Stimulated activated CD4-positive, alpha-beta T cell treated with anti-CD3 and anti-CD28 coated beads, Interleukin-12 subunit alpha, Interleukin-12 subunit beta, amount 100 ng/mL, for 24 hours (primary cell): ENCODE results near the gene EPB41L1.

Source experiments
- DNase-seq, 2 experiments: peaks; one replicate each; pipeline ENCODE4 v3.0.0-alpha.2; 2020; ENCODE audit warnings: low read depth in 2 of 2

The EPB41L1 gene

DNA sequence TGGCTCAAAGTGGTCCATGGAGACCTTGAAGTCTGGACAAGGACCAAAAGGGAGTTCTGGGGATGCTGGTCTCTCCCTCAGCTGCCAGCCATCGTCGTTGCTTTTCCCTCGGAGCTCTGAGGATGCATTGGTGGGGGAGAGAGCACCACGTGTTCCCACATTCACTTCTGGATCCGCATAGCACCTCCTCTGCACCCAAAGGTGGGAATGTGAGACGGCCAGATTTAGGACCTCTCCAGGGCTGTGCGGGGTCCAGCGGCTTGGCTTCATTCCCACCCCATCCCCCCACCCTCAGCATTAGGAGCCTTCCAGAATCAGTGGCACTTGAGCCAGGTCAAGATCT lies 1.1 kb downstream of the EPB41L1 start:
- DNase-seq = no peak

DNA sequence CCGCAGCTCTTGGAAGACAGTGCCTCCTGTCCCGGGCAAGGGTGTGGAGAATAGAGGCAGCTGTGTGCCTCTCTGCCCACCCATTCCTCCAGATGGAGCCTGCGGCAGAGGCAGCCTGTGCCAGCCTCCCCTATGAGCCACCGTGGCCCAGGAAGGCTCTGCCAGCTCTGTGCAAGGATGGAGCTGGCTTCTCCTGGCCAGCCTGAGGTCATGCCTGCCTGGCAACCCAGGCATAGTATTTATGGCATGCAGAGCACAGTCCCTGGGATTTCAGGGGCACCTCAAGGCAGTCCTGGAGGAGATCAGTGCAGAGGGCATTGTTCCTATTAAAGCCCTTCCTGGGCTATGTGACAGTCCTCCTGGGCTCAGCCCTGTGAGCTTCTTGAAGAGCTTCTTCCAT lies 1.5 kb downstream of the EPB41L1 start:
- DNase-seq = no peak

DNA sequence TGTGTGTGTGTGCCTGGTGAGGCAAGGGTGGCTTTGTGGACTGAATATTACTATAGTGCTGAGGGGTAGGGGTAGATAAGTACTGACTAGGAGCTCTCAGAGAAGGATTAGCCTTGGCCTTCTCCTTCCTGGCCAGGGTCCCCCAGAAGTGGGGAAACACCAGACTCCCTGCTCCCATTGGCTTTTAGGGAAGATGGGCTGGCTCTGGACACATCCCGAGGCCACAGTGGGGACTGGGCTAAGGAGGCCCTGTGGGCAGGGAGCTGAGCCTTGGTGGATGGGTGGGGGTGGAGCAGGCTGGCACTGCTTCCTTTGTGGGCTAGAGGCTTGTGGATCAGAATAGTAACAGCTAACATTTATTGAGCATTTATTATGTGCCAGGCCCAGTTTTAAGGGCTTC lies 3.1 kb downstream of the EPB41L1 start:
- no peak for DNase-seq

DNA sequence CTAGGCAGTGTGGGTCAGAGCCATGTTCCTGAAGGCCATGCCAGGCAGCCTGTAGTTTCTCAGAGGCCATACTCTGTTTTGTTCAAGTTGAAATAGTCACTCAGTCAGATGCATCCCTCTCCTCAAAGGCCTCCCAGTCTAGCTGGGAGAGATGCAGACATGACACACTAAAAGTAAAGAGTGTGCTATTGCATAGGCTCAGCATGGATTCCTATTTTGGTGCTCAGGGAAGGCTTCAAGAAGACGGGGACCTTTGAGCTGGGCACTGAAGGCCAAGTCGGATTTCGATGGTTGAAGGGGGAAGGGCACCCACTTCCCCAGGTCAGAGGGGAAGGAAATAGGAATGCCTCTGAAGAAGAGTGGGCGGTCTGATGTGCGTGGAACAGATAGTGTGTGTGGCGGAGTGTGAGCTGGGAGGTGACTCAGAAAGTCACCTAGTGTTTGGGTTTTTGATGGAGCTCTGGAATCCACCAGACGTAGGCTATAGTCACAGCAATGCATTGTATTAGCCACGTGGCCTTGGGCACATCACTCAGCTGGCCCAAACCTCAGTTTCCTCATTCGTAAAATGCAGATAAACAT lies 3.7 kb downstream of the EPB41L1 start:
- DNase-seq = no peak

DNA sequence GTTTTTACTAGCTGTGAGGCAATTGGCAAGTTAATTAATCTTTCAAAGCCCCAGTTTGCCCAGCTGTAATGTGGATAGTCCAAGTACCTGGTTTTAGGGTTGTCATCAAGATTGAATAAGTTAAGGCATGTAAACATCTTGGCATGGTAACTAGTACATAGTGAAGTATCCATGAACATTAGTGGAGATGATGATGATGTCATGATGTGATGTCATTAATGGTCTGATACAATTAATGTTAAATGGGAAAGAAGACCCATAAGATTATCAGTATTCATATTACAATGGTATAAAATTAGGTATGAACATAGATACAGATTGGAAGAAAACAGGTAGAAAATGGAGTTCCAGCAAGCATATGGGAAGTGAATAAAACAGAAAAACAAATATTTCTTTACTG lies 5.3 kb downstream of the EPB41L1 start:
- no peak for DNase-seq

DNA sequence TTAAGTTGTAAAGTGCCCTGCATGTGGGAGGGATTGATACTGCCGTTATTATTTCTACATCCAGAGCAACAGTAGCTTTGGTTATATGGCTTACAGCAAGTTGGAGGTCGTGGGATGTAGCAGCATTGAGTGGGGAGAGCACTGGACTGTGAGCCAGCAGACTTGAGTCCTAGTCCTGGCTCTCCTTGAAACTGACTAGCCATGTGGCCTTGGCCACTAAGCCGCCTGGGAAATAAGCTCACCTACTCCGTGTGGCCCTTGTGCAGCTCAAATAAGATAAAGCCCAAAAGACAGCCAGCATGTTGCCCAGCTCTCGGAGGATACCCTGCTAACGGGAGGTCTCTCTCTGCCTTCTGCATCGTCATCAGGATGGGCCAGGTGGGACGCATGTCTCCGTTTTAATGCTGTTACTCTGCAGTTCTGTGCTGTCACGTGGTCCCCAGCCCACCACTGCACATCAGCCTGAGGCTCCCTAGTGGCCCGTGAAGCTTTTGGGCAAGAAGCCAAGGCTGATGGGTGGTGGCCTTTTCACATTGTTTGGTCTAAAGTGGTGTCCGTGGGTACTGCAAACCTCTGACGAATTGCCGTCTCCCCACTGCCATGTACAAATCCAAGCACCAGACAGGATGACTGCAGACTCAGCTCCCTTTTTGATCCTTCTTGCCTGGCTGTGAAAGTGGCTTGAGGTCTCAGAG lies 7.9 kb downstream of the EPB41L1 start:
- DNase-seq = no peak

DNA sequence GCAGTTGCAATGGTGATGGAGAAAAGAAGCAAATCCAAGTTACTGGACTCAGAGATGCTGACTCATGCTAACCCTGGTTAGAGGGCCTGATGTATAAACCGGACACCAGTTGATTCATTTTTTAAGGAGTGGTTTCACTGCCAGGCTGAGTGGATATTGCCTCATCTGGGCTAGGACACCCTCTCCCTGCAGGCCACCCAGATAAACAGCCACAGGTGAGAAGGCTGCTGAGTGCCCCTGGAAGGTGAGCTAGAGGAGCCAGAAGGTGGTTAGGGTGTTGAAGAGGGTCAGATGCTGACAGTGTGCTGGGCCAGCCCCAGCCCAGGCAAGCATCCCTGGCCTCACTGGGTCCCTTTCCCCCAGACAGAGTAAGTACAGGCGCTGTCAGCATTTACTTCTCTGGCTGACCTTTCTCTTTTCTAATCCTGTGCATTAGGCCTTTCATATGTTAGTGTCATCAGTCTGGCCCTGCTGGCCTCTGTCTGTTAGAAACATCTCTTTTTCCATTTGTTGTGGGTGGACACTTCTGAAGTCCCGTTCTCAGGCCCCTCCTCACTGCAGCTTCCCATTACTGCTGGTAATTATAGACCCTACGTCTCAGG lies 13.5 kb downstream of the EPB41L1 start:
- DNase-seq = no peak

DNA sequence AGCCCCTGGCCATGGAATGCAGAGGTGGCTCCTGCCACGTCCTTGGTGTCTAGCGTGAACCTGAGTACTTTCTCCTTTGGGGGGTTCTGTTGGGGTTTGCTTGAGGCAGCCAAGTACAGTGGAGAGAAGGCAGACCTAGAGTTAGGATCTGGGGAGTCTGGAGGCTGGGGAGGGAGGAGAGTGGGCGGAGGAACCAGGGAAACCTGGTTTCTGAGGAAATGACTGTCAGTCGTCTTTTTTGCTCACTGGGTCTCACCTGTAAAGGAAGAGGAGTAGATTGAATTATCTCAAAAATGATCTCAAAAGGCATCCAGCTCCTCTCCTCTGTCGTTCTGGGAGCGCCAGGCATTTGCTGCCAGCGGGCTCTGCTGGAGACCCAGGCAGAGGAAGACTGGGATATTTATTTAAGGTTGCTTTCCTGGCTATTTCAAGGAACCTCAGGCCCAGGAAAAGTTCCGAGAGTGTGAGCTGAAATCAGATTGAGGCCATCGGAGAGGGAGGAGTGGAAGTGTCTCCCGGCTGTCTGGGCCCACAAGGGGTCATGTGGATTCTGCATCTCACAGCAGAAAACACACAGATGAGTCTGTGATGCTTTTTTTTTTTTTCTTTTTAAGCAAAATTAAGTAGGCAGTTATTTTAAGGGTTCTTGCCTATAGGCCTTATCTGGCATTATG lies 16.1 kb downstream of the EPB41L1 start:
- DNase-seq = no peak

DNA sequence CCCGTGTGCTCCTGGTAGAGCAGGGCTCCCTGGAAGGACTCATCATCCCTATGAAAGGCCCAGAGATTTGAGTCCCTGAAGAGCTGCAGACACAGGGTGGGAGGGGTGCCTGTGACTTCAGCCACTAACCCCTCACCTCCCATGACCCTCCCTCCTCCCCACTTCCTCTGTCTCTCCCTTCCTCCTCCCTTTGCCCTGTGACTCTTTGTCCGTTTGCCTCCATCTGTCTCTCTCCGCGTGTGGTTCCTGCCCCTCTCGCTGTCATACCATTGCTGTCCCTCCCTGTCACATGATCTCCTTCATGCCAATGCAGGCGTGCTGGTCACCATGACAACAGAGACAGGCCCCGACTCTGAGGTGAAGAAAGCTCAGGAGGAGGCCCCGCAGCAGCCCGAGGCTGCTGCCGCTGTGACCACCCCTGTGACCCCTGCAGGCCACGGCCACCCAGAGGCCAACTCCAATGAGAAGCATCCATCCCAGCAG lies 19.0 kb downstream of the EPB41L1 start:
- DNase-seq = no peak

DNA sequence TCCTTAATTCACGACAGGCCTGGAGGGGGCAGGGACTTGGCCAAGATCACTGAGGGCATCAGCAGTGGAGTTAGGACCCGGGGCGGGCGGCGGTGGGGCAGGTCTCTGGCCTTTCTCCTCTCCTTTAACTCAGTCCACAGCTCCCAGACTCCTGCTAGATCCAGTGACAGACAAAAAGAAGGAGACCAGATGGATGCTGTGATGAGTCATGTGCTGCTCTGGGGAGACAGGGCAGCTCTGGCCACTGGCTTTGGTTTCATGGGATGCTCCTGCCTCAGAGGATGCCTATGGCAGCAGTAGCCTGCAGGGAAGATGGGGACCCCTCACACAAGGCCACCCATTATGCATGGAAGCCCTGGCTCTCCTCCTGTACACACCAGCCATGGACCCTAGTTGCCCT lies 20.5 kb downstream of the EPB41L1 start:
- DNase-seq = no peak

DNA sequence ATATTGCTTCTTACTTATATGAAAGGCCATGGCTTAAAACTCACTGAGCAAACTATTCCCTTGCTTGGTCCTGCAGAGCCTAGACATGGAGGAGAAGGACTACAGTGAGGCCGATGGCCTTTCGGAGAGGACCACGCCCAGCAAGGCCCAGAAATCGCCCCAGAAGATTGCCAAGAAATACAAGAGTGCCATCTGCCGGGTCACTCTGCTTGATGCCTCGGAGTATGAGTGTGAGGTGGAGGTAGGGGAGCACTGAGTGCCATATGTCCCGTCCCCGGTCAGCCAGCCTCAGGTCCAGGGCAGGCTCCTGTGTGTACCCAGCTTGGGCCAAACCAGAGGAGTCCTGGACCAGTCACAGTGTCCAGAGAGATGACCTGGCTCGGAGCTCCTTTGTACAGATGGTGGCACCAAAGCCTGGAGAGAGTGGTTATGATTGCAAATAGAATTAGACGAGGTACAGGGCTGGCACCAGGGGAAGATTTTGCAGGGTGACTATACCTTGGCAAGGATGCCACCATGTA lies 21.0 kb downstream of the EPB41L1 start:
- no peak for DNase-seq

DNA sequence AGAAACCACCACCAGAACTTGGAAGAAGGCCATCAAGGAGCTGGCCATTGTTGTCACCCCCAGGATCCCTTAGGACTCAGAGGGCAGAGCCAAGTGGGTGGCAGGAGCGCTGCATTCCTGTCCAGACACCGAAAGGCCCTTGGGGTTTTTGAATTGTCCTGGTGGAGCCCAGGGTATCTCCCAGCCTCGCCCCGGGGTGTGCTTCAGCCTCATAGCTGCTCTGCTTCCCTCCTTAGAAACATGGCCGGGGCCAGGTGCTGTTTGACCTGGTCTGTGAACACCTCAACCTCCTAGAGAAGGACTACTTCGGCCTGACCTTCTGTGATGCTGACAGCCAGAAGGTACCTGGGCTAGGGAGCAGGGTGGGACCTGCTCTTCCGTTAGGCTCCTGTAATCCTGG lies 23.2 kb downstream of the EPB41L1 start:
- DNase-seq = no peak

DNA sequence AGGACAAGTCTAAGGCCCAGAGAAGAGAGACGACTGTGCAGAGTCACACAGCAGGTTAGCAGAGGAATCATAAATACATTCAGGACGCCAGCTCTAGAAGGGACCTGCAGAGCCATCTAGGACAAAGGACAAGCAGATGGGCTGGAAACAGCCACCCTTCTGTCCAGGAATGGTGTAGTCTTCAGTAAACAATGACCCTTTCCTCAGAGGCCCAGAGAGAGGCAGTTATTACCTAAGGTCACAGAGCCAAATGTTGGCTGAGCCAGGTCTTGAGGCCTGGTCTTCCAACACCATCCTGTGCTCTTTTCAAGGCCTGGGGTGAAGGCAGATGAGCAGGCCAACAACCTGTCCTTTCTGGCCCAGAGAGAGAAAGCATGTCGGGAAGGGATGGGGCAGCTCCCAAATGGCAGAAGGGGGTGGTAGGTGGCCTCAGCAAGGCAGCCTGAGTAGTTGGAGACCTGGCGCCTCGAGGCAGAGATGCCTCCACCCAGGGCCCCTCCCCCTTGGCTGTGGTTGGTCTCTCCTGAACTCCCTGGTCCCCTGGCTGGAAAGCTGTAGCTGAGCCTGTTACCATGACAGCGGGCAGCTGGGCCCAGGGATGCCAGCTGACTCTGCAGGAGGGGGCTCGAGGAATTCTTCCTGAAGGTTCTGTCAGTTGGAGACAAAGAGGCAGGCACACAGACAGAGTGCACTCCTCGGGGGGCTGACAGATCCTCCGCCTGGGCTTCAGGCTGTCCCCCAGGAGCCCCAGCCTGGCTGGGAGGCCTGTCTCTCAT lies 24.8 kb downstream of the EPB41L1 start:
- DNase-seq = no peak

DNA sequence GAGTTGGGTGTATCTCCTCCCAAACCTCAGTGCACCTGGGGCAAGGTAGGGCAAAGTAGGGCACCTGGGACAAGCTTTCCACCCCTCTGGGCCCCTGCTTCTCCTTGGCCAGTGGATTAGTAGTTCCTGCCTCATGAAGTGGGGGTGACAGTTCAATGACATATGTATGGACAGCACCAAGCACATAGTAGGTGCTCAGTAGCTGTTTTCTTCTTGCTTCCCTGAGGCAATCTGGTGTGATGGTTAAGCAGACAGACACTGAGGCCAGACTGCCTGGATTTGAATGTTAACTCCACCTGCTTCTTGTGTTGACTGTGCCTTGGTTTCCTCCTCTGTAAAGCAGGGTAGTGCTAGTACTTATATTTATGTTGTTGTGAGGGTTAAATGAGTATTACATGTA lies 25.8 kb downstream of the EPB41L1 start:
- no peak for DNase-seq

DNA sequence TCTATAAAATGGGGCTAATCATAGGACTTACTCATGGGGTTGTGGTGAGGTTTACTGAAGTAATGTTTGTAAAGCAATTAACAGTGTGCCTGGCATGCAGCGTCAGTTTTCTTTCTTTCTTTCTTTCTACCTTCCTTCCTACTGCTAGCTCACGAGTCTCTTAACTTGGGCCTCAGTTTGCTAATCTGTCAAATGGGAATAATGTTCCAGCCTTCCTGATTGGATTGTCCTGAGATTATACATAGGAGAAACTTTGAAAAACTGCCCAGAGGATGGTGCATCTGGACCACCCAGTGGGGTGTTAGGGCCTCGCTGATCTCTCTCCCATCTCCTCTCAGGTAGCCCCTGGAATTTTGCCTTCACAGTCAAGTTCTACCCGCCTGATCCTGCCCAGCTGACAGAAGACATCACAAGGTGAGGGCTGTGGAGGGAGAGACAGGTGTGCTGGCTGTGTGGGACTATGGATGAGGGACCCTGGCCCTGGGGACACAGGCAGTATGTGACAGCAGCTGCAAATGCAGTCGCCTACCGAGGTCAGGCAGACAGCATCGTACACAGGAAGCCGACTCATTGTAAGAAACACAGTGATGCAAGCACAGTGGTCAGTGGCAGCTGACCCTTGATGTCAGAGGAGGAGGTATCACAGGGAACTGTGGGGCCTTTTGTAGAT lies 27.5 kb downstream of the EPB41L1 start:
- DNase-seq = no peak

DNA sequence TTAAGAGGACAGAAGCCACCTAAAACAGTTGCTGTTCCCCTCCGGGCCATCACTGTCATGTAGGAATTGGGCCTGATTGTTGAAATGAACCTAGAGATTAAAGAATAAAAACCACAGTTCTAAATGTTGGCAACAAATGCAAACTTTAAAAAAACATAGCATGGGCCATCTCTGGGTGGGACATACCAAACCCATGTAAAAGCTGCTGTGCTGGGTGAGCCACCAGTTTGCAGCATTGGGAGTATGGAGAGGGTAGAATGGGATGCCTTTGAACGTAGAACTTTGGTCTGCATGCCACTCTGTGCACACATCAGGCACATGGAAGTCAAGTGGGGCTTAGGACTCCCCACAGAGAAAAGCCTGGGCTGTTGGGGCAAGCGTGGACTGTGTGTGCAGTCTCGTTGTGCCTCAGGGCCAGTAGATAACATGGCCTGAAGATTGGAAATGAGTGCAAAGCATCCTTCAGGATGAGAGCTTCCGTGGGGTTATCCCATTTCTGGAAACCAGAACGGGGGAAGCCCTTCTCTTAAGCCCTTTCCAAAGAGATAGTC lies 28.1 kb downstream of the EPB41L1 start:
- no peak for DNase-seq

DNA sequence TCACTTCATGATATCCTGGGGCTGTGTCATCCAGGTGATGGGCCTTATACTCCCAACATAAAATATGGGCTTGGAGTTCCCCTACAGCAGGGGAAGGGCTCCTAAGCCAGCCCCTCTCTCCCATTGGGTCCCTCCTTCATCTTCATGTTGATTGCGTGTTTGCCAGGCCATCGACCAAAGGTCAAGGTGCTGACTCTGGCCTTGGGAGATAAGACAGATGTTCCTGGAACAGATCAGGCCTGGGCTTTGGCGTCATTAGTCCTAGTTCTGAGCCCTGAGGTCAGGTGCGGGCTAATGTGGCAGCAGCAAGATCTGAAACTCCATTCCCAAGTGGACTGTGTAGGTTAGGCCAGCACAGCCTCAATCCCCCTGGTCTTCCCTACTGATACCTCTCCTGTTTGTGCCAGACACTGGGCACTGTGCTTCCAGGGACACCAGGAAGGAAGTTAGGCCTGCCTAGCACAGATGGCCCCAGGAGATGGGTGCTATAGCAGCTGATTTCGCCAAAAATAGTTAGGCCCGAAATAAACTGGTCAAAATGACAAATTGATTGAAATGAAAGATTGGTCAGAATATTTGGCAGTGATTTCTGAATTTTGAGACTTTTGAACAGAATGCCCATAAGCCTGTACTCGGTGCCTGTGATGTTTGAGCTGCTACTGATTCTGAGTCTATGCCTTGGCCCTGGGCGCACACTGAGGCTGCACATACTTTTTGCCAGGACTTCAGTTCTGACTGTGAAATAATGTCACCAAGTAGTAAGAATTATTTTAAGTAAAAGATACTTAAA lies 28.8 kb downstream of the EPB41L1 start:
- no peak for DNase-seq

DNA sequence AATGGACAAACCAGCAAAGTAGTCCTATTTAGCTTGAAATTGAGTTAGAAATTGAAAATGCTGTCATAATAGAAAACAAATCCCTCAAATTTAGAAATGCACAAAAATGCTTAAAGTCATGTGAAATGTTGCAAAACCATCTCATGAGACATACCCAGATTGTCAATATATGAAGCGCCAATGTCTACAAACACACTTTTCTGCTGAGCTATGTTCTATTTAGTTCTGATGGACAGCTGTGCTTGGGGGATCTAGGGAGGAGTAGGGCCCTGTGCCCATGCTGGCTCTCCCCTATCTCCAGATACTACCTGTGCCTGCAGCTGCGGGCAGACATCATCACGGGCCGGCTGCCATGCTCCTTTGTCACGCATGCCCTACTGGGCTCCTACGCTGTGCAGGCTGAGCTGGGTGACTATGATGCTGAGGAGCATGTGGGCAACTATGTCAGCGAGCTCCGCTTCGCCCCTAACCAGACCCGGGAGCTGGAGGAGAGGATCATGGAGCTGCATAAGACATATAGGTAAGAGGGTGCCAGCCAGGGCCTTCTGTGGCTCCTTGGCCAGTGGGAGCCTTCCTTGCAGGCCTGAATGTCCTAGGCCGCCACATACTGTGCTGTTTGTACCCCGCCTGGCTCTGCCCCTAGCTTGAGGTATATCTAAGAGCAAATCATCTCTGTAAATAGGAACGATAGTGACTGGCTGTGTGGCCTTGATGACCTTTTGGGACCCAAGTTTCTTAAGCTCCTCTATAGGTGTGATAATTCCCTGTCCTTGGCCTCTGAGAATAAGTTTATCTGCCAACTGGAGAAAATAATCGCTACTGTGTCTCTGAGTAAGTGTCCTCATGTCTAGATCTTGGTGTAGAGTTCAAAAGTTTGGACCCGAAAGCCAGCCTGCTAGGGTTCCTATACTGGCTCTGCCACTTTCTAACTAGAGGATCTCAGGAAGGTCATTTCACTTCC lies 30.6 kb downstream of the EPB41L1 start:
- no peak for DNase-seq
